Lower leg skin (tissue), 4 donors: ENCODE measurements around the gene ZNF474. TPM values are rescaled to one million over a fixed set of nuclear protein-coding genes. Genes with fewer than 3 reads are reported as not detected.
"Not testable (repeated sequence)": the region's sequence is repeated elsewhere in the genome, so short reads cannot be mapped to it uniquely, and the experiment has no call there.

ENCODE experiments used
- DNase-seq, 2 donors: peaks; one replicate each; pipeline ENCODE4 v3.0.0-alpha.2; 2019; ENCODE audit warnings: low spot score in 2 of 2
- H3K4me3 ChIP-seq: fragments of 200-600 bp; sonication (generic); 2 replicates; pipeline ENCODE4 v1.5.1; 2017; ENCODE audit warnings: mild to moderate bottlenecking, low read depth; ENCODE audit not compliant: poor library complexity, severe bottlenecking
- POLR2A ChIP-seq, 2 donors: fragments of 450-650 bp; IDR thresholded peaks; one replicate each; pipeline ENCODE4 v1.6.1; 2016 to 2017; ENCODE audit warnings: antibody characterized with exemption in 2 of 2, mild to moderate bottlenecking in 1 of 2, moderate library complexity in 1 of 2
- WGBS, 2 donors: methylation state at CpG; one replicate each; pipeline ENCODE4 v1.1.5; 2018; 5-methylcytosine and 5-hydroxymethylcytosine counted together
- intact Hi-C: fragments of 100-400 bp; cut with DNase I; formaldehyde crosslinking; loops from one replicate; pipeline ENCODE4 v1.15.0; 2023; ENCODE audit warnings: low total_unique reads
- total RNA-seq, 4 donors: library from RNA; depleted of rRNA; stranded (reverse); fragments of >200 nt; gene quantifications; one replicate each; pipeline ENCODE4 v1.1.0, GENCODE V29; 2016
- TF ChIP-seq, protein P1 (sequence below), 3 donors: fragments of 450-650 bp; IDR thresholded peaks; one replicate each; pipeline ENCODE4 v1.5.1; 2016; ENCODE audit warnings: antibody characterized with exemption in 3 of 3, mild to moderate bottlenecking in 3 of 3, moderate library complexity in 2 of 3

The ZNF474 gene
- total RNA-seq, 4 donors from 2014 or later = 0.15 to 0.91 (median 0.68) TPM; not detected in 1

- 50 to 53% methylated on average over 9 of the region's 9 CpGs for WGBS, 2 donors
- intact Hi-C loops = loop anchor here (10.0 kb wide), 1 partner anchor 63 kb away; no protein-coding TSS in a partner anchor
- no peak for DNase-seq
- TF ChIP-seq POLR2A (IDR thresholded peaks at IDR 0.05) = no peak
- TF ChIP-seq, protein P1, sequence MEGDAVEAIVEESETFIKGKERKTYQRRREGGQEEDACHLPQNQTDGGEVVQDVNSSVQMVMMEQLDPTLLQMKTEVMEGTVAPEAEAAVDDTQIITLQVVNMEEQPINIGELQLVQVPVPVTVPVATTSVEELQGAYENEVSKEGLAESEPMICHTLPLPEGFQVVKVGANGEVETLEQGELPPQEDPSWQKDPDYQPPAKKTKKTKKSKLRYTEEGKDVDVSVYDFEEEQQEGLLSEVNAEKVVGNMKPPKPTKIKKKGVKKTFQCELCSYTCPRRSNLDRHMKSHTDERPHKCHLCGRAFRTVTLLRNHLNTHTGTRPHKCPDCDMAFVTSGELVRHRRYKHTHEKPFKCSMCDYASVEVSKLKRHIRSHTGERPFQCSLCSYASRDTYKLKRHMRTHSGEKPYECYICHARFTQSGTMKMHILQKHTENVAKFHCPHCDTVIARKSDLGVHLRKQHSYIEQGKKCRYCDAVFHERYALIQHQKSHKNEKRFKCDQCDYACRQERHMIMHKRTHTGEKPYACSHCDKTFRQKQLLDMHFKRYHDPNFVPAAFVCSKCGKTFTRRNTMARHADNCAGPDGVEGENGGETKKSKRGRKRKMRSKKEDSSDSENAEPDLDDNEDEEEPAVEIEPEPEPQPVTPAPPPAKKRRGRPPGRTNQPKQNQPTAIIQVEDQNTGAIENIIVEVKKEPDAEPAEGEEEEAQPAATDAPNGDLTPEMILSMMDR (IDR thresholded peaks at IDR 0.05) = no peak
- H3K4me3 ChIP-seq = no peak overlapping the region
Observed at GRCh38 chr5:122091936-122092600, 37.3 kb upstream of the ZNF474 start.

- H3K4me3 ChIP-seq = no peak overlapping the region
- TF ChIP-seq, protein P1 (IDR thresholded peaks at IDR 0.05) = no peak
- no peak for TF ChIP-seq POLR2A (IDR thresholded peaks at IDR 0.05)
- DNase-seq = no peak
- 53 to 61% methylated on average over 7 of the region's 7 CpGs for WGBS, 2 donors
- intact Hi-C loops = loop anchor here (10.0 kb wide), 1 partner anchor 61 kb away; no protein-coding TSS in a partner anchor
Observed at GRCh38 chr5:122093415-122094180, 35.7 kb upstream of the ZNF474 start.

DNA sequence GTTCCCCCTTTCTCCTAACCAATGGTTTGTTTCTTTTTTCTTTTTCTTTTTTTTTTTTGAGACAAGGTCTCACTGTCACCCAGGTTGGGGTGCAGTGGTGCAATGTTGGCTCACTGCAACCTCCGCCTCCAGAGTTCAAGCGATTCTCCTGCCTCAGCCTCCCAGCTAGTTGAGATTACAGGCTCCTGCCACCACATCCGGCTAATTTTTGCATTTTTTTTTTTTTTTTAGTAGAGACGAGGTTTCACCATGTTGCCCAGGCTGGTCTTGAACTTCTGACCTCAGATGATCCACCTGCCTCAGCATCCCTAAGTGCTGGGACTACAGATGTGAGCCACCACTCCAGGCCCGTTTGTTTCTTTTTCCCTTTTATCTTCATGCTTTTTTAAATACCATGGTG, 35.1 kb upstream of the ZNF474 start:
- WGBS, 2 donors = 79 to 91% methylated on average over 5 of the region's 5 CpGs
- not testable (repeated sequence) for H3K4me3 ChIP-seq, DNase-seq
- intact Hi-C loops = loop anchor here (10.0 kb wide), 1 partner anchor 61 kb away; no protein-coding TSS in a partner anchor

- 42 to 52% methylated on average over 3 of the region's 3 CpGs for WGBS, 2 donors
- intact Hi-C loops = loop anchor here (10.0 kb wide), 1 partner anchor 60 kb away; no protein-coding TSS in a partner anchor
- no peak overlapping the region for H3K4me3 ChIP-seq
- TF ChIP-seq, protein P1 (IDR thresholded peaks at IDR 0.05) = no peak
- no peak for TF ChIP-seq POLR2A (IDR thresholded peaks at IDR 0.05)
- DNase-seq = no peak
Observed at GRCh38 chr5:122095158-122095557, 34.2 kb upstream of the ZNF474 start.

DNA sequence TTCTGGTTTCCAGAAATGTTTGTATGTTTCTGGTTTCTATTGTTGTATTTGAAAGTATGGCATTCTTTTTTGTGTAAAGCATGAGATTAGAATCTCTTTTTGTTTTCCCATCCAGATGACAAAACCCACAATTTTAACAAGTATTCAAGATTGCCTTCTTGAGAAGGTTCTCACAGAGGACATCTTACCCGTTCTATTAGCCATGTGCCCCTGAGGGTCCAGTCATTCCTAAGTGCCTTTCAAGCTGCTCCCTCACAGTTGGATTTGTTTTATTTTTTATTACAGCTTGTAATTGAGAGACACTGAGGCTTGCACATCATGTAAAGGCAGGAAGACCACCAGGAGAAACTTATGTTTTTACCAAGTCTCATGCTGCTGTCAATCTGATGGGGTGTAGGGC, 32.0 kb upstream of the ZNF474 start:
- 67 to 89% methylated on average over 1 of the region's 1 CpG for WGBS, 2 donors
- no peak for TF ChIP-seq POLR2A (IDR thresholded peaks at IDR 0.05)
- TF ChIP-seq, protein P1 (IDR thresholded peaks at IDR 0.05) = no peak
- no peak for DNase-seq
- intact Hi-C loops = loop anchor here (10.0 kb wide), 1 partner anchor 57 kb away; no protein-coding TSS in a partner anchor
- H3K4me3 ChIP-seq = no peak overlapping the region
